ENCODE results near the gene MTM1.
A peak's percentile ranks its signal among the peaks of the same experiment; 100 is the strongest.

The MTM1 gene

DNA sequence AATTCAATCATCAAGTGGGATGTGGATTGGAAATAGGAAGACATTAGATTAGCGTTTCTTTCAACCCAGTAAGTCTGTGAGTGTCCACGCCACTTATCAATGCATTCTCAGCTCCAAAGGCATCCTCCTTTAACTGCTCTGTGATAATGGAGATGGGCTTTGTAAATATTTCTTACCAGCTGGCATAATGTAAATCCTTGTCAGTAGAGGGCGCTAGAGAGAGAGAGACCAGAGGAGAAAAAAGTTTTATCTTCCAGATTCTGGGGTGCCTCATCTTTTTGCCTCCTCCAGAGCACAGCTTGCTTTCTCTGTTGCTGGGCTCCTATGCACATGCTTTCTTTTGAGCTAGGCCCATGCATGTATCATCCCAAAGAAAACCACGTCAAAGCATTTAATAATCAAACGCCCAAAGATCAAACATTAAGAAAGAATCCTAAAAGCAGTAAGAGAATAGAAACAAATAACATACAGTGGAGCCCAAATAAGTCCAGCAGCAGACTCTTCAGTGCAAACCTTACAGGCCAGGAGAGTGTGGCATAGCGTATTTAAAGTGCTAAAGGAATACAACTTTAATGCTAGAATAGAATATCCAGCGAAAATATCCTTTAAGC, 115.2 kb downstream of the MTM1 start:
- no peaks in the 10 kb centered on the region for H3K79me1 ChIP-seq (ENCODE audit: low read length)
- H3K27me3 ChIP-seq (ENCODE audit: insufficient read depth, low read length, poor library complexity), result no peaks in the 10 kb centered on the region
- H3K4me2 ChIP-seq (ENCODE audit: low read length), result no peak overlapping the region
- peak; percentile 63 for DNase-seq
- no peak overlapping the region for H3K4ac ChIP-seq (ENCODE audit: low read depth, low read length)
- no peak overlapping the region for H2BK5ac ChIP-seq (ENCODE audit: low read length)
- no peak overlapping the region for H3K23ac ChIP-seq (ENCODE audit: low read length)
- H2BK15ac ChIP-seq (replicated peaks; ENCODE audit: low read depth), result no peak overlapping the region
- H4K8ac ChIP-seq (ENCODE audit: low read depth, low read length), result no peak overlapping the region
- H3K56ac ChIP-seq (ENCODE audit: low read length), result no peak overlapping the region
- H2AK5ac ChIP-seq (ENCODE audit: low read length), result no peak overlapping the region
- no peaks in the 10 kb centered on the region for H3K4me1 ChIP-seq (ENCODE audit: control insufficient read depth, low read depth, low read length)
- no peaks in the 10 kb centered on the region for H3K79me2 ChIP-seq (ENCODE audit: control insufficient read depth, insufficient read depth, low read length)
- H3K18ac ChIP-seq (ENCODE audit: low read length), result no peak overlapping the region
- no peak overlapping the region for H4K5ac ChIP-seq (ENCODE audit: low read length)
- H3K27ac ChIP-seq (ENCODE audit: low read depth, low read length), result no peak overlapping the region
- no CpG with 5 or more reads among the region's 7 CpGs for whole genome bisulfite sequencing (ENCODE audit: extremely low coverage, insufficient coverage, low lambda C conversion rate)
- H3K9ac ChIP-seq (ENCODE audit: low read length), result no peak overlapping the region
- no peak overlapping the region for H2BK120ac ChIP-seq (ENCODE audit: low read depth, low read length)
- H3K4me3 ChIP-seq (ENCODE audit: low read length), result no peak overlapping the region
- no peaks in the 10 kb centered on the region for H3K36me3 ChIP-seq (ENCODE audit: control insufficient read depth, insufficient read depth, low read length)

DNA sequence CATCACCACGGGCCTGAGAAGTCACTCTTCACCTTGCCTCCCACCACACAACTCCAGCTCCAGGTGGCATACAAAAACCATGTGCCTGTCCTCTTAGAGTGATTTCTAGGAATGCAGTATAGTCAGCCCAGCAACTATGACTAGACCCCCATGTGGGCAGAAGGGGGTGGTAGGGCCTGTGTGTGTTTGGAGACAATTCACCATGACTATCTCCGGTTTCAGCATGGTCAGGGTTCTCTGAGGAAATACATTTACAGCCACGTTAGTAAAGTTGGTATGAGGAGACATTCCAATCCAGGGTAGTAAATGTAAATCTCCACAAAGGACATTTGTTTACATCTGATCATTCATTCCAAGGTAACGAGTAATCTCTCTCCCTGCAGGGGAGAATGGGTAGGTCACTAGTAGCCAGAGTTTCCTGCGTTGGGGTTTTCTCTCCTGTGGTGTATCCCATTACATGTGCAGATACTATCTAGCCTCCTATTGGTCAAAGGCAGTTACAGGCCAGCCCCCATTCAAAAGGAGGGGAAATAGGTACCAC, 120.6 kb downstream of the MTM1 start:
- H3K27ac ChIP-seq (ENCODE audit: low read depth, low read length), result no peak overlapping the region
- peak; percentile 96 for DNase-seq
- H3K4me3 ChIP-seq (ENCODE audit: low read length), result no peak overlapping the region

DNA sequence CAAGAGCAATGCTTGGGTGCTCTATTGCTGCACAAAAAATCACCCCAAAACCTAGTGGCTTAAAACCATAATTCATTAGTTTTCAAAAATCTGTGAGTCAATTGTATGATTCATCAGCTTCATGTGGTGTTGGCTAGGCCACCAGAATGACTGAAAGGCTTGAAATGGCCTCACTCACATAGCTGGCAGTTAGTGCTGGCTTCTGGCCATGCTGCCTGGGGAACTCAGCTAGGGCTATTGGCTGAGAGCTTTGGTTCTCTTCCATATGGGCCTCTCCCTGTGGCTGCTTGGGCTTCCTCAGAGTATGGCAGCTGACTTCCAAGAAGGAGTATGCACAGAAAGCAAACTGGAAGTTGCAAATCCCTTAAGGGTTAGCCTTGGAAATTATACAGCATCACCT, 121.7 kb downstream of the MTM1 start:
- no peak overlapping the region for H3K4me3 ChIP-seq (ENCODE audit: low read length)
- no peaks in the 10 kb centered on the region for H3K36me3 ChIP-seq (ENCODE audit: control insufficient read depth, insufficient read depth, low read length)
- no peaks in the 10 kb centered on the region for H3K27me3 ChIP-seq (ENCODE audit: insufficient read depth, low read length, poor library complexity)
- H2BK120ac ChIP-seq (ENCODE audit: low read depth, low read length), result no peak overlapping the region
- H3K23ac ChIP-seq (ENCODE audit: low read length), result no peak overlapping the region
- H2AK5ac ChIP-seq (ENCODE audit: low read length), result no peak overlapping the region
- H4K5ac ChIP-seq (ENCODE audit: low read length), result no peak overlapping the region
- H3K27ac ChIP-seq (ENCODE audit: low read depth, low read length), result no peak overlapping the region
- H3K9ac ChIP-seq (ENCODE audit: low read length), result no peak overlapping the region
- H3K56ac ChIP-seq (ENCODE audit: low read length), result no peak overlapping the region
- no peak overlapping the region for H2BK15ac ChIP-seq (replicated peaks; ENCODE audit: low read depth)
- no peaks in the 10 kb centered on the region for H3K79me1 ChIP-seq (ENCODE audit: low read length)
- no peak overlapping the region for H3K4me2 ChIP-seq (ENCODE audit: low read length)
- no peak overlapping the region for H2BK5ac ChIP-seq (ENCODE audit: low read length)
- no peaks in the 10 kb centered on the region for H3K79me2 ChIP-seq (ENCODE audit: control insufficient read depth, insufficient read depth, low read length)
- DNase-seq, result no peak
- H3K18ac ChIP-seq (ENCODE audit: low read length), result no peak overlapping the region
- H3K4me1 ChIP-seq (ENCODE audit: control insufficient read depth, low read depth, low read length), result no peaks in the 10 kb centered on the region
- no peak overlapping the region for H4K8ac ChIP-seq (ENCODE audit: low read depth, low read length)
- H3K4ac ChIP-seq (ENCODE audit: low read depth, low read length), result no peak overlapping the region

More for the DNA sequence above, 120.6 kb downstream of the MTM1 start:
- no peak overlapping the region for H2BK15ac ChIP-seq (replicated peaks; ENCODE audit: low read depth)
- H3K27me3 ChIP-seq (ENCODE audit: insufficient read depth, low read length, poor library complexity), result no peaks in the 10 kb centered on the region
- H3K23ac ChIP-seq (ENCODE audit: low read length), result no peak overlapping the region
- no peaks in the 10 kb centered on the region for H3K4me1 ChIP-seq (ENCODE audit: control insufficient read depth, low read depth, low read length)
- H2AK5ac ChIP-seq (ENCODE audit: low read length), result no peak overlapping the region
- no CpG with 5 or more reads among the region's 5 CpGs for WGBS (ENCODE audit: extremely low coverage, insufficient coverage, low lambda C conversion rate)
- H3K36me3 ChIP-seq (ENCODE audit: control insufficient read depth, insufficient read depth, low read length), result no peaks in the 10 kb centered on the region
- H2BK5ac ChIP-seq (ENCODE audit: low read length), result no peak overlapping the region
- H3K4me2 ChIP-seq (ENCODE audit: low read length), result no peak overlapping the region
- H4K8ac ChIP-seq (ENCODE audit: low read depth, low read length), result no peak overlapping the region
- H2BK120ac ChIP-seq (ENCODE audit: low read depth, low read length), result no peak overlapping the region
- H3K9ac ChIP-seq (ENCODE audit: low read length), result no peak overlapping the region
- H4K5ac ChIP-seq (ENCODE audit: low read length), result no peak overlapping the region
- H3K56ac ChIP-seq (ENCODE audit: low read length), result no peak overlapping the region
- H3K79me1 ChIP-seq (ENCODE audit: low read length), result no peaks in the 10 kb centered on the region
- H3K79me2 ChIP-seq (ENCODE audit: control insufficient read depth, insufficient read depth, low read length), result no peaks in the 10 kb centered on the region
- no peak overlapping the region for H3K18ac ChIP-seq (ENCODE audit: low read length)
- no peak overlapping the region for H3K4ac ChIP-seq (ENCODE audit: low read depth, low read length)

DNA sequence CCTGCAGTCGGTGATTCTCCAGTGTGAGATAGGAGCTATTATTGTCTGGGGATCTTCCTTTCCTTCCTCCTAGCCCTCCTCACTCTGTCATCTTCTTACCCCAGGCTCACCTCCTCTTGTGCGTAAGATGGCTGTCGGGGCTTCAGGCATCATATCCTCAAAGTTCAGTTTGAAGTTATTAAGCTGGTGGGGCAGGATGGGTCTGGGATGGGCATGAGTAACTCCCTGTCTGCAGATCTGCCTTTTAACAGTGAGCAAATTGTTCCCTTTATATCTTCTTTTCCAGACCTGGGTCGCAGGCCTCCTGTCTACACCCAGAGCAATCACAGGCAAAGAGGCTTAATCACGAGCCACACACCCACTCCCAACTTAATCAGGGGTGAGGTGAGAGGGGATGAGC, 123.9 kb downstream of the MTM1 start:
- Histone ChIP-seq H3K27ac (ENCODE audit: low read depth, low read length) (no peak overlapping the region), H3K79me1 (ENCODE audit: low read length) (no peaks in the 10 kb centered on the region), H3K56ac (ENCODE audit: low read length) (peak overlapping the region; percentile 73), H3K23ac (ENCODE audit: low read length) (no peak overlapping the region), H3K36me3 (ENCODE audit: control insufficient read depth, insufficient read depth, low read length) (no peaks in the 10 kb centered on the region), H3K9ac (ENCODE audit: low read length) (peak overlapping the region; percentile 75), H3K4me3 (ENCODE audit: low read length) (no peak overlapping the region), H3K27me3 (ENCODE audit: insufficient read depth, low read length, poor library complexity) (no peaks in the 10 kb centered on the region), H3K4me2 (ENCODE audit: low read length) (no peak overlapping the region), H2AK5ac (ENCODE audit: low read length) (no peak overlapping the region), H2BK5ac (ENCODE audit: low read length) (no peak overlapping the region), H3K4me1 (ENCODE audit: control insufficient read depth, low read depth, low read length) (no peaks in the 10 kb centered on the region), H4K8ac (ENCODE audit: low read depth, low read length) (no peak overlapping the region), H4K5ac (ENCODE audit: low read length) (no peak overlapping the region), H3K4ac (ENCODE audit: low read depth, low read length) (no peak overlapping the region), H2BK15ac (replicated peaks; ENCODE audit: low read depth) (no peak overlapping the region), H3K18ac (ENCODE audit: low read length) (no peak overlapping the region), H3K79me2 (ENCODE audit: control insufficient read depth, insufficient read depth, low read length) (no peaks in the 10 kb centered on the region), H2BK120ac (ENCODE audit: low read depth, low read length) (no peak overlapping the region)
- no peak for DNase-seq
- WGBS (ENCODE audit: extremely low coverage, insufficient coverage, low lambda C conversion rate), result no CpG with 5 or more reads among the region's 5 CpGs

DNA sequence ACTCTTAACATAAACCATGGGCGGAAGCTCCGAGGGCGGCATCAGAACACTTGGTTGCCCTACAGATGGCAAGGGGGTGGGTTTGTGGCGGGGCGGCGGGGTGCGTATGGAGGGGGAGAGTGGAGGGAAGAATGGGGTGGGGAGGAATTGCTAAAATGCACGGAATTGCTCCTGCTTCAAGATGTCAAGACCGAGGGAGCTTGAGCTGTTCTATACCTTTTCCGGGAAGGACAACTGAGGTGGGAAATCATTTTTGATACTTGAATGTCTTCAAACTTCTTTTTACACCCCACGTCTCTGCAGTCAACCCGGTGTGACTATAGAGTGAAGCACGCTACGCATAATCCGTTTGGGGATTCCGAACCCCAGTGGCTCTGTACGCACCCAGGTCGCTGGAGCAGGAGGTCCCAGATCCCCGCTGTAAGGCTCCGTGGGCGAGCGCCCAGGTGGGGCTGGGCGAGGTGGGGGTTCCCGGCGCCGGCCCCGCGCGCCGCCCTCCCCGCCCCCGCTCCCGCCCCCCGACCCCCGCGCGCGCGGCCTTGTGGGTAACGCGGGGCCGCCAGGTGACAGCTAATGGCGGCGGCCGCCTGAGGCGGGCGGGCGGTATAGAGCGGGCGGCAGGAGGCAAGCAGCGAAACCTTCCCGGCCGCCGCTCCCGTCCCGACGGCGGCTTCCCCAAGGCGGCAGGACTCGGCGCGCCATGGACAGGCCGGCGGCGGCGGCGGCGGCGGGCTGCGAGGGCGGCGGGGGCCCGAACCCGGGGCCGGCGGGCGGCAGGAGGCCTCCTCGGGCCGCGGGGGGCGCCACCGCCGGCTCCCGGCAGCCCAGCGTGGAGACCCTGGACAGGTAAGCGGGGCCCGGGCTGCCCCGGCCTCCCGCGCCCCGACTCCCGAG, 124.7 kb downstream of the MTM1 start, which contains the start of gene MTMR1:
Gene MTMR1, plus strand, starts transcription at position 566 of the 894 bp plus-strand sequence. Its CDS starts 135 bp downstream, at position 701.
- Histone ChIP-seq H3K27me3 (ENCODE audit: insufficient read depth, low read length, poor library complexity) (no peaks in the 10 kb centered on the region), H3K4me1 (ENCODE audit: control insufficient read depth, low read depth, low read length) (no peaks in the 10 kb centered on the region), H3K4ac (ENCODE audit: low read depth, low read length) (peak within 1 kb of the TSS; percentile 31), H3K18ac (ENCODE audit: low read length) (peak within 1 kb of the TSS; percentile 80), H3K79me2 (ENCODE audit: control insufficient read depth, insufficient read depth, low read length) (no peaks in the 10 kb centered on the region), H3K56ac (ENCODE audit: low read length) (peak within 1 kb of the TSS; percentile 82), H3K4me3 (ENCODE audit: low read length) (peak within 1 kb of the TSS; percentile 67), H3K27ac (ENCODE audit: low read depth, low read length) (no peak within 1 kb of the TSS), H3K79me1 (ENCODE audit: low read length) (no peaks in the 10 kb centered on the region), H2BK120ac (ENCODE audit: low read depth, low read length) (no peak within 1 kb of the TSS), H3K23ac (ENCODE audit: low read length) (no peak within 1 kb of the TSS), H2AK5ac (ENCODE audit: low read length) (no peak within 1 kb of the TSS), H3K4me2 (ENCODE audit: low read length) (peak within 1 kb of the TSS; percentile 29), H3K36me3 (ENCODE audit: control insufficient read depth, insufficient read depth, low read length) (no peaks in the 10 kb centered on the region), H4K5ac (ENCODE audit: low read length) (no peak within 1 kb of the TSS), H2BK15ac (replicated peaks; ENCODE audit: low read depth) (no peak within 1 kb of the TSS), H2BK5ac (ENCODE audit: low read length) (no peak within 1 kb of the TSS), H4K8ac (ENCODE audit: low read depth, low read length) (no peak within 1 kb of the TSS), H3K9ac (ENCODE audit: low read length) (peak within 1 kb of the TSS; percentile 75)
- no CpG with 5 or more reads among the region's 92 CpGs for WGBS (ENCODE audit: extremely low coverage, insufficient coverage, low lambda C conversion rate)
- peak; percentile 17 for DNase-seq

Data from mesendoderm (in vitro differentiated cells).